Central memory CD4-positive, alpha-beta T cell (primary cell): Measurements from ENCODE around the gene ANAPC13.

Experiments used
- DNase-seq: peaks from one replicate; pipeline ENCODE4 v3.0.0; 2022
- total RNA-seq, 3 experiments: gene quantifications; one replicate each; lab custom pipeline; 2026; lab: John Stamatoyannopoulos, UW

ANAPC13 gene, protein sequence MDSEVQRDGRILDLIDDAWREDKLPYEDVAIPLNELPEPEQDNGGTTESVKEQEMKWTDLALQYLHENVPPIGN
- 14.1 to 40.4 (median 38.0) reads per million in 3 experiments for total RNA-seq

DNA sequence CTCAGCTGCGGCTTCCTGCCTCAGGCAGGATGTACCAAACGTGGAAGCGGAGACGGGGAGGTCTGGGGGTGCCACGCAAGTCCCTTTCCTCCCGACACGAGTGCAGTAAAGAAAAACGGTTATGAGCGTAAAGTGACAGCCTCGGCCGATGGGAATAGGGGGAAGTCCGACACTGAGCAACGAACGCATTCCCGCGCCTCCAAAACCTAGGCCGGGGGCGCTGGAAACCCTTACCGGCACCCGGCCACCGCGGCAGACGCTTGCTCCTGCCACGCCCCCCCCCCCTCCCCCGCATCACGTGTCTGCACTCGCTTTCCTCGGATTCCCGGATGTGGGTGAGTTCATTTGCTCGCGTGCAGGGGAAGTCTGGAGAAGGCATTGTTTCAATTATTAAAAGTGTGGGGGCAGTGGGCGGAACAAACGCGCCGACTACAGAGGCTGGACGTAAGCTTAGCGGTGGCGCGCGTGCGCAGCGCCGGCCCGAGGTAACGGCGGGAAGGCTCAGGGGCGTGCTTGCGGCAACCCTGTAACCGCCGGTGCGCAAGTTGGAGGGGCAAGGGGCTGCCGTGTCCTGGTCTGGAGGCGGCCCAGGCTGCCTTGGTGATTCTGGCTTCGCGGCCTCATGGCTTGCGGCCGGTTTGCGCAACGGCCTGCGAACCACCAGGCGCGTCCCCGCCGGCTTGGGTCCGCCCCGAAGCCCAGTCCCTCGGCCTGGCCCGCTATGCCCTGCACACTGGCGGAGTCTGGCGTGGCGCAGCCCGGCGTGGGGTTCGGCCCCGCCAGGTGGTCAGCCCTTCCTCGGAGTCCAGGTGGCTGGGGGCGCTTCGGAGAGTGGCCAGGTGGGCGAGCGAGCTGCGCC lies at the start of gene ANAPC13, which contains the start of gene CEP63:
ANAPC13 (minus strand) TSS at position 268 of the 859 bp plus-strand sequence. CDS start 3,081 bp downstream, outside the sequence.
CEP63 (plus strand) TSS at position 340 of the 859 bp plus-strand sequence. CDS start 9,264 bp downstream, outside the sequence.
- peak; percentile 96 for DNase-seq

DNA sequence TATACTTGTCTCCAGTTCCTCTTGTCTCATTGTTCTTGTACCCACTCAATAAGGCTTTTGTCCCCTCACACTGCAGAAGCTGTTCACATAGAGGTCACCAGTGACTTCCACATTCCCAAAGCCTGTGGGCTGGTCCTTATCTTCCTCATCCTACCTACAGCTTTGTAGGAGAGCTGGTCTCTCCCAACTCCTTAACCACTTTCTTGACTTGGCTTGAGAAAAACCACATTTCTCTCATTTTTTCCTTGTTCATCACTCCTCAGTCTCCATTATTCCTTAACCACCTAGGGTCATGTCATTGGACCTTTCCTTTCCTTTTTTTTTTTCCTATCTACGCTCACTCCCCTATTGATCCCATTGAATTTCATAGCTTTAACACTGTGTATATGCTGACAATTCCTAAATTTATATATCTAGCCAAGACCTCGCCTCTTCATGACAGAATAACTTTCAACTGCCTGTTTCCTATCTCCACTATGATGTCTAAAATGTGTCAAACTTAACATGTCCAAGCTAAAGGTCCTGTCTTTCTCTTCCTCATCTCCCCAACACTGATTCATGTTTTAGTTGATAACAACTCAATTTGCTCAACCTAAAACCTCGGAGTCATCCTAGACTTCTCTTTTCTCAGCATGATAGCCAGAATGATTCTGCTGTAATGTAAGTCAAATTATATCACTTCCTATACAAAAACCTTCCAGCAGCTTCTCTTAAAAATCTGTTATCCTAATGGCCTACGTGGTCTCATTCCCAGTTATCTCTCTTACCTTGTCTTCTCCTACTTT lies 49.6 kb upstream of the ANAPC13 start:
- DNase-seq: no peak

DNA sequence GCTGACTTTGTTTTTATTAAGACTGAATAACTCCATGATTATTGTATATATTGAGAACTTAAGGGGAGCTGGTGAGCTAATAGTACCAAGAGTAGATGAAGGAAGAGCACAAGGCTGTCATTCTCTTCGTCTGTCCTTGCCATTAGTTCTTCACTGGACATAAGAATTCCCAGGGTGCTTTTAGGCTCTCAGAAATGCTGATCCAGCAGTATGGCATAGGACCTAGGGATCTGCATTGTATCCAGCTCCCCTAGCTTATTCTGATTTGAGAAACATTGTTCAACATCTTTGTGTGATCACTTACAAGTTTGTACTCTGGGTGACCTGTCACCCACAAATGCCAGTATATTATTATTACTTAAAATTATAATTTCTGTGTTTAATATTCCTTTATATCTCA lies 47.7 kb upstream of the ANAPC13 start:
- no peak for DNase-seq

DNA sequence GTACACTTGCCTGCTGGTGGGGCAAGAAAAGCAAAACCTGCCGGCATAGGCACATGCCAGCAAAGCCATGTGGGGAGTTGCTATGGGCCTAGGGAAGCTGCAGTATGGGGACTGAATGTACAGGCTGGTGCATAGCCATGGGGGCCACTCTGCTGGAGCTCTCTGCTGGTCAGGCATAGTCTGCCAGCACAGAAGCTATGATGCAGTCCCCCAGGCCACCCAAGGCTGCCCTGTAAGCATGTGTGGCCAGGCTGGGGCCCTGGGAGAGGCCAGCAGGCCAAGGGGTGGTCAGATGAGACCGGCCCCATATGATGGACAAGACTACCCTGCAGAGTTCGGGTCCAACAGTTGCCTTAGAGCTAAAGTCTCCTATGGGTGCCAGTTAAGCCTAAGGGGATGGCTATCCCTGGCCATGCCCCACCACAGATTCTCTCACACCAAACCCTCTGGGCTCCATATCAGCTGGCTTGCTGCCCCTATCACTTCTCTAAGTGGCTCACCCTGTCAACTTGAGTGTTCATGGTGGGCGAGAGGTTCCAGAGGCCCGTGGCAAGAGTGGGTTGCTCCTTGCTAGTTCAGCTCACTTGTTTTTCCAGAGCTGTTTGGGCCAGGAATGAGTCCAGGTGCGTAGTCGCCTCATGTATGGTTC lies 41.9 kb upstream of the ANAPC13 start:
- DNase-seq: no peak

DNA sequence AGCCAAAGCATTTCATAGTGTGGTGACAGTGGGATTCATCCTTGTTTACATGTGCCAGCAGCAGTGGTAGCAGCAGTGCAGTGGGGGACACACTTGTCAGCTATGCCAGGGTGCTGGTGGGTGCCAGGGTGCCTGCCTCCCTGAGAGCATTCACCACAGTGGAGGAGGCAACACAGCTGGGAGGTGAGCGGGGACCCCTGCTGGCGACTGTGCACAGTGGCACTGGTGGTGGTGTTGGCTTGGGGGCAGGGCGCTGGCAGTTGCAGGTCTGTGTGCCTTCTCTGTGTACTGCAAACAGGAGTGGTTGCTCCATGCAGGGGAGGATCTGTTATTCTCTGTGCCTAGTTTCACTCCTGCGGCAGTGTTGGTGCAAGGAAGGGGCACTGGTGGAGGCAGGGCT lies 41.3 kb upstream of the ANAPC13 start:
- DNase-seq: no peak

DNA sequence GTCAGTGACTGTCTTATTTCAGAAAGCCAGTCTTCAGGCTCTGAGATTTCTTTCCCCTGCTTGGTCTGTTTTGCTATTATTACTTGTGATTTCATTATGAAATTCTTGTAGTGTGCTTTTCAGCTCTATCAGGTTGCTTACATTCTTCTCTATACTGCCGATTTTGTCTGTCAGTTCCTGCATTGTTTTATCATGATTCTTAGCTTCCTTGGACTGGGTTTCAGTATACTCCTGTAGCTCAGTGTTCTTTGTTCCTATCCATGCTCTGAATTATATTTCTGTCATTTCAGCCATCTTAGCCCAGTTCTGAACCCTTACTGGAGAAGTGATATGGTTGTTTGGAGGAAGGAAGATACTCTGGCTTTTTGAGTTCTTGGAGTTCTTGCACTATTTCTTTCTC lies 40.5 kb upstream of the ANAPC13 start:
- DNase-seq: no peak

DNA sequence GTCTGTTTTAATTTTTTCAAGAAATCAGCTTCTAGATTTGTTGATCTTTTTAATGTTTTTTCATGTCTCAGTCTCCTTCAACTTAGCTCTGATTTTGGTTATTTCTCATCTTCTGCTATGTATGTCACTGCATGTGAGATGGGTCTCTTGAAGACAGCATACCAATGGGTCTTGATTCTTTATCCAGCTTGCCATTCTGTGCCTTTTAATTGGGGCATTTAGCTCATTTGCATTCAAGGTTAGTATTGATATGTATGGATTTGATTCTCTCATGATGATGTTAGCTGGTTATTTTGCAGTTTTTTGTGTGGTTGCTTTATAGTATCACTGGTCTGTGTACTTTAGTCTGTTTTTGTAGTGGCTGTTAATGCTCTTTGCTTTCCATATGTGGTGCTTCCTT lies 39.5 kb upstream of the ANAPC13 start:
- no peak for DNase-seq

DNA sequence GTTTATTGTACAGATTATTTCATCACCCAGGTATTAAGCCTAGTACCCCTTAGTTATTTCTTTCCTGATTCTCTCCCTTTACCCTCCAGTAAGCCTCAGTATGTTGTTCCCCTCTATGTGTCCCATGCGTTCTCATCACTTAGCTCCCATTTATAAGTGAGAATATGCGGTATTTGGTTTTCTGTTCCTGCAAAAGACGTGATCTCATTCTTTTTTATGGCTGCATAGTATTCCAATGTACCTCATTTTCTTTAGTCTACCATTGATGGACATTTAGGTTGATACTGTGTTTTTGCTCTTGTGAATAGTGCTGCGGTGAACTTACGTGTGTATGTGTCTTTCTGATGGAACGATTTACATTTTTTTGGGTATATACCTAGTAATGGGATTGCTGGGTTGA lies 36.8 kb upstream of the ANAPC13 start:
- DNase-seq: no peak

DNA sequence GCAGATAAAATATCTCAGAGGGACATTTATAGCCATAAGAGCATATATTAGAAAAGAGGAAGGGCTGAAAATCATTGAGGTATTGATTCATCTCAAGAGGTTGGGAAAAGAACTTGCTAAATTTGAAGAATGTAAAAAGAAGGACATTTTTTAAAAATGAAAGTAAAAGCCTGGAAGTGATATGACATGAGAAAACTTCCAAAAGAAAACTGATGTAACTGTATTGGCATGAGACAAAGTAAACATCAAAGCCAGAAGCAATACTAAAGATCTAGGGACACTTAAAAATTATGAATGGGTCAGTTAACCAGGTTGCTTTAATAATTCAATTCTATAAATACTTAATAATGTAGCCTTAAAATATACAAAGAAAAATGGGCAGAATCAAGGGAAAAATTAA lies 32.0 kb upstream of the ANAPC13 start:
- no peak for DNase-seq

DNA sequence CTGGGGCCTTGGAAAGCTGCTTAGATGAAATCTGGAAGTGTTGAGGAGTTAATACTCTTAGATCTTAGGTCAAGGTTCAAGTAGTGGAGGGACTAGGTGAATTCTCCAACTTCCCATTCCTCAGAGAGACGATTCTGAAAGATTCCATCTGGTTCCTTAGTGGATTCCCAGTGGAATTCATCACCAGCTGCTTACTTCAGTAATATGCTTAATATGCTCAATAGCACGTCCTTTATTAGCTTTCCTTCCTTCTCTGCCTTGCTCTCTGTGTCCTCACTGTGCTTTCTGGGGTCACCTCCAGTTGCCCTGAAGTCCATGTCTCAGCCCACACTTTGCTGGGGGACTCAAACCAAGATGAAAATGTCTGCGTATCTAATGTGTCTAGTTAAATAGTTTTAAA lies 31.1 kb upstream of the ANAPC13 start:
- no peak for DNase-seq

DNA sequence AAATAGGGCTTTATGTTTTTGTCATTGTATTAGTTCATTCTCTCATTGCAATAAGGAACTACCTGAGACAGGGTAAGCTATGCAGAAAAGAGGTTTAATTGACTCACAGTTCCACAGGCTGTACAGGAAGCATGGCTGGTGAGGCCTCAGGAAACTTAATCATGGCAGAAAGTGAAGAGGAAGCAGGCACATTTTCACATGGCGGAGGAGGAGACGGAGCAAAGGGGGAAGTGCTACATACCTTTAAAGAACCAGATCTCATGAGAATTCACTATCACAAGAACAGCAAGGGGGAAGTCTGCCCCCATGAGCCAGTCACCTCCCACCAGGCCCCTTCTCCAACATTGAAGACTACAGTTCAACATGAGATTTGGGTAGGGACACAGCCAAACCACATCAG lies 25.7 kb upstream of the ANAPC13 start:
- DNase-seq: no peak

DNA sequence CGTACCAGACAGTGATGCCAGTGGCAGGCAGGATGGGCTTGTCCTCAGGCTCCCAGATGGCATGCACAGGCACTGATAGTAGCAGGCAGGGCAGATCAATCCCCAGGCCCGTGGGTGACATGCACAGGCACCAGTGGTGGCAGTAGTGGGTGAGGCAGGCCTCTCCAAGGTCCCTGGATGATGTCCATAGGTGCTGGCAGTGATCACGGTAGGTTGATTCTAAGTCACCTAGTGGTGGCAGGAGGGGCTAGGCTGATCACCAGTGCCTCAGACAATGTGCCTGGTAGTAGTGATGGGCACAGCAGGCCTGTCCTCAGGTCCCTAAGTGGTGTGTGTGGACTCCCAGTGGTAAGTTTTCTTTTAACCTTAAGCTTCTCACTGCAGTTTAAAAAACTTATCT lies 19.7 kb upstream of the ANAPC13 start:
- DNase-seq: no peak

DNA sequence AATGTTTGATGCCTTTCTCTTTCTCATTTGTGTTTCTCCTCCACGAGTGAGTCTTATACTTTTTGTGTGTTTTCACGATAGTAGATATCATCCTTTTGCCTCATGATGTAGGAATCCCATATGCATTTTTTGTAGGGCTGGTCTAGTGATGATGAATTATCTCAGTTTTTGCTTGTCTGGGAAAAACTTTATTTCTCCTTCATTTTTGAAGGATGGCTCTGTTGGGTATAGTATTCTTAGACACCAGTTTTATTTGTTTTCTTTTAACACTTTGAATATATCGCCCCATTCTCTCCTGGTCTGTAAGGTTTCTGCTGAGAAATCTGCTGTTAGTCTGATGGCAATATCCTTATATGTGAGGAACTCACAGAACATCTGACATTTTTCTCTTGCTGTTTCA lies 18.3 kb upstream of the ANAPC13 start:
- DNase-seq: no peak

DNA sequence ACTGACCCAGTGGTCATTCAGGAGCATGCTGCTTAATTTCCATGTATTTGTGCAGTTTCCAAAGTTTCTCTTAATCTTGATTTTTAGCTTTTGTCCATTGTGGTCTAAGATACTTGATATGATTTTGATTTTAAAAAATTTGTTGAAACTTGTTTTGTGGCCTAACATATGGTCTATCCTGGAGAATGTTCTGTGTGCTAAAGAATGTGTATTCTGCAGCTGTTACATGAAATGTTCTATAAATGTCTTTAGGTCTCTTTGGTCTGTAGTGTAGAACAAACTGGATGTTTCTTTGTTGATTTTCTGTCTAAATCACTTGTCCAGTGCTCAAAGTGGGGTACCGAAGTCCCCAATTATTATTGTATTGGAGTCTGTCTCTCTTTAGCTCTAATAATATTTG lies 17.5 kb upstream of the ANAPC13 start:
- no peak for DNase-seq

DNA sequence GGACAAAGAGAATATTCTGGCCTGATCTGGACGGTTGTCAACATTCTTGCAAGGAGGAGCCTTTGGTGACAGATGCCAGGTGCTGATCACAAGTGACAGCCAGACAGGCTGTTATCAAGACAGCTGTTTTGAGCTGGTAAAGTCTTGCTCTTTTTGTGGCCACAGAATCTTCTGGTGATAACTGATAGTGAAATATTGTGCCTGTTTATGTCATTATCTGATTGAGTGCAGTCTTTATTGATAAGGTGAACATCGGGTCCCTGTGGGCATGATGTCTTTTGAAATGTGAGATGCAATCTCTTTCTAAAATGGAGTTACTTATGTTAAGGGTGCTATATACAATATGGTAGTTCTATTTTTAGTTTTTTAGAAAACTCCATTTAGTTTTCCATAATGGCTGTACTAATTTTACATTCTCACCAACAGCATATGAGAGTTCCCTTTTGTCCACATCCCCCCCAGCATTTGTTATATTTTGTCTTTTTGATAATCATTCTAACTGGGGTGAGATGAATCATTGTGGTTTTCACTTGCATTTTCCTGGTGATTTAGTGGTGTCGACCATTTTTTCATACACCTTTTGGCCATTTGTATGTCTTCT lies 10.8 kb upstream of the ANAPC13 start:
- DNase-seq: no peak

DNA sequence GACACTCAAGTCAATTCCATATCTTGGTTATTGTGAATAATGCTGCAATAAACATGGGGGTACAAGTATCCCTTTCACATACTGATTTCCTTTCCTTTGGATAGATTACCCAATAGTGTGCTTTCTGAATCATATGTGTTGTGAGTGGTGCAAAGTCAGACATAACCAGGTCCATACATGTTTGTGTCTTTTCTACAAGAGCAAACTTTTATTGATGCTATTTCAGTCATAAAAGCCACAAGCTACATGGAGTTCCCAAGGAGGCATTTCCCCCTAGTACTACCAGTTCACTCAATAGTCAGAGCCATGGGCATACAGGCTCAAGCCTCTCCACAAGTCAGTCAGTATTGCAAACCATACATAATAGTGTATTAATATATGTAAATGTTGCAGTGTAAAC lies 10.2 kb upstream of the ANAPC13 start:
- no peak for DNase-seq

DNA sequence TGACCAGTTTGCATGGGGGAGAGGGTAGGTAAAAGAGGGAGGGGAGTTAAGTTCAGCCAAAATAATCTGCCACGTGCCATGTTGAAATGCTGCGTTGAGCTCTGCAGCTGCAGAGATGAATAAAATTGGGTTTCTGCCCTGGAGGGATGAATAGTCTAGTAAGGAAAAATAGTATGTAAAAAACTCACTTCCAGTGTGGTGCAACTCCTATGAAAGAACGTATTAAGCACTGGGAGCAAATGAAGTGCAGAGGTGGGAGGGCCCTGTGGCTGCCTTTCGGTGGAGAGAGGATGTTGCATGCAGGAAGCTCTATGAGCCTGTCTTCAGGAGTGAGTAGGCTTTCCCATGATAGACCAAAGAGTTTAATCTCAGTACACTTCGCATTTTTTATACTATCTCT lies 8.7 kb upstream of the ANAPC13 start:
- no peak for DNase-seq

DNA sequence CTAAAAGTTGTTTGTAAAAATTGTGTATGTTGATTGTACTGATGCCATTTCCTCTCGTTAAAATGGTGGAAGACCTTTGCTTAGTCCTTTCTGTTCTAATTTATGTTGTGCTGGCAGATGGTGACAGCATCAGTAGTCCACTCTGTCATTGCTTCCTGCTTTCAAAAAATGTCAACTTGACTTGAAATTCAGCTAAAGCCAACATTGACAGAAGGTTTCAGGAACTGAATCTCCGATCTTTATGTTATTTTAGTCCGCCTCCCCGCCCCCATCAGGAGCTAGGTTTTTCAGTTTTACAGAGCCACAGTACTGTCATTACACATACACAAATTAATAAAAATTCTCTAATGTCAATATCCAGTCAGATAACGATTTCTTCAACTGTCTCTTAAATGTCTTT lies 1.6 kb upstream of the ANAPC13 start:
- no peak for DNase-seq

DNA sequence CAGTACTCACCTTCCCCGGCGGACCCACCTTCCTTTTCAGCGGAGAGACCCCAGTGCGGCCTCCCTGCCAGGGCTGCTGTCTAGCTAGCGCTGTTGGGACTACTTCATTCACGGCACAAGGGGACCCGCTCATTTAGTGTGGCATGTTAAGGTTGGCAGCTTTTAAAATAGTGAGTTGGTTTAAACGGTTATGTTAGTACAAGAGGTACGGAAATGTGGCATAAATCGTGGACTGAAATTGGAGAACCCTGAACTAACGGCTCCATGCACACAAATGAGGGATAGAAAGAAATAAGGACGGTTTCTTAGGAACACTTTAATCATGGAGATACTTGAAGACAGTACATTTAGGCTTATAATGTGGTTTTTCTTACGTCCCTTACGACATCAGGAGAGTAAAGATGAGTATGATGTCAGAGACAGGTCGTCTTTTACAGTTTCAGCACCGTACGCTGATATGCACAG lies 824 bp upstream of the ANAPC13 start:
- DNase-seq: peak; percentile 43

DNA sequence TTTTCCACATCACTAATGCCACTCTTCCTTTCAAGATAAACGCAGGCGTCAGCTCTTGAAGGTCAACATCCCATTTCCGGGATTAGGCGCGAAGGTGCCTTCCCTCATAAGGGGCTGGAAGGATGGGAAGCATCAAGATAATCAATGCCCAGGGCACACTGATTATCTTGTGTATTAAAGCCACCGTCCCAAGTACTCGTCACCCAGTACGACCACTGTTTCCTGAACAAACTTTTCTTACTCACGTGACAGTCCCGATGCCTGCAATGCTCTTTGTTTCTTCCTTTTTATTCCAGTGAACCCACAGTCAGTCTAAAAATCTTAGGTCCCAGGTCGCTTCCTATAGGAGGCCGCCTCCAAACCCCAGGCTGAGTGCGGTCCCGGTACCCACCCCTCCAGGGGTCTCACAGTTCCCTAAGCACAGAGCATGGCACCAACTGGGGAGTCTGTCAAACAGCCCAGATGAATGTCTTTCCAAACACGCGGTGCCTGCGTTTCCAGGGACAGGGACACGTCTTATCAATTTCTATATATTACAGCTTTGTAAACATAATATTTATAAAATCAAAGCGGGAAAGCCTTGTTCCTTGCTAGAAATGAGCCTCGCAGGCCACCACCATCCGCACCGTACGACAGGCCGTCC lies 589 bp downstream of the ANAPC13 start:
- no peak for DNase-seq

DNA sequence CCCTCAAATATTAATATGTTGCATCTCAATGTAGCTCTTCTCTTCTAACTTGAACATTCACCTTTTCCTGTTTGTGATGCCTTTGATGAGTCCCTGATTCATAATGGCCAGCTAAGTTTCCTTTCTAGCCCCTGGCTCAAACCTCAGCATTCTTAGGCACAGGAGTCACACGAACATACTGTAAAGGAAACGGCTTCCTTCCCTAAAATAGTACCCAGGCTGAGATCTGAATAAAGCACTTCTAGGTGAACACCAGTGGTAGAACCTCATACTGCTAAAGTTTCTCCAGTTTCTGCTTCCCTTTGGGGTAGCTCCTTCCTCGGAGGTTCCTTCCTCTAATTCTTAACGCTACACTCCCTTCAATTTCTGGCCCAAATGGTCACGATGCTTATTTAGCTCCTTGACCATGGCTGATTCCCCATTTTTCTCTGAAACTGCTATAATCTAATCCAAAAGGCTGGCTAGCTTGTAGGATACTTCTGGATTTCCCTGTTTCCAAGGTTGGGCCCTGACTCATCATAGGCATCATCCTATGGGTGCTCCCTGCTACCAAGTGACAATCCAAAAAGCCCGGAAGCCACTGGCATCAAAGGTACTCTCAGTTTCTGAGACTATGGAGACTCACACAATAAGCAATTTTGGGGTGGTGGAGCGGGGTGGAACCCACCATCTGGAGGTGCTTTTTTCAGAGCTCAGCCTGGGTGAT lies 2.4 kb downstream of the ANAPC13 start:
- no peak for DNase-seq
